Measurements from ENCODE around the gene SLC6A6. TPM values are rescaled to one million over a fixed set of nuclear protein-coding genes. Genes with fewer than 3 reads are reported as not detected.

SLC6A6 gene
- total and polyA plus RNA-seq, 8 donors, result 14.0 to 134 (median 20.8) TPM

DNA sequence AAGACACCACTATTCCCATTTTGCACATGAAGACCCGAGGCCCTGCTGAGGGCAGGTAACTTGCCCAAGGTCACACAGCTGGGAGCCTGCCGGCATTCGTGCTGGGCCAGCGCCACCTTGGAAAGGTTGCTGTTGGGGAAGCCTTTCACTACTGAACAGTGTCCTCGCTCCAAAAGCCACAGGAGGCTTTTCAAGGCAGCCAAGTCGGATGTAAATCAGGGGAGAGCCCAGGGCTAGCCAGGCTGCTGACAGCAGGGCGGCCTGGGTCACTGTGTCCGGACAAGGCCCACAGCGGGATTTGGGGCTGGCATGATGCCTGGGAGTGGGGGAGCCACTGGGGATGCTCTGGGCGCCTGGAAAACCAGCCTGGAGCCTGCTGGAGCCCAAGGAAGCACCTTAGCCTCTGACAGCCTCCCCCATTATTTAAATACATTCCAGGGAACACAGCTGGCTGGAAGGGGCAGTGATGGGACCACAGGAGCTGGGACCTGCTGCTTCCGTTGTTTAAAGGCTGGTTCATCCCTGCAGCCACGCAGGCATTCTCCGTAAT is 10.5 kb downstream of the SLC6A6 start:
- H3K27ac ChIP-seq, result peak overlapping the region; percentile 48 to 90
- peaks cover 40 to 96% of the 10 kb centered on the region in 2 donors for H3K4me1 ChIP-seq
- no peak for TF ChIP-seq CTCF (IDR thresholded peaks at IDR 0.05)
- H3K9me3 ChIP-seq, result no peaks in the 10 kb centered on the region
- no peak overlapping the region for H3K4me3 ChIP-seq
- peaks cover 0 to 48% of the 10 kb centered on the region in 2 donors for H3K36me3 ChIP-seq
- intact Hi-C loops (cut with DNase I), result no loop called here
- H3K27me3 ChIP-seq, result no peaks in the 10 kb centered on the region
- ATAC-seq (no peak), DNase-seq (no peak)

DNA sequence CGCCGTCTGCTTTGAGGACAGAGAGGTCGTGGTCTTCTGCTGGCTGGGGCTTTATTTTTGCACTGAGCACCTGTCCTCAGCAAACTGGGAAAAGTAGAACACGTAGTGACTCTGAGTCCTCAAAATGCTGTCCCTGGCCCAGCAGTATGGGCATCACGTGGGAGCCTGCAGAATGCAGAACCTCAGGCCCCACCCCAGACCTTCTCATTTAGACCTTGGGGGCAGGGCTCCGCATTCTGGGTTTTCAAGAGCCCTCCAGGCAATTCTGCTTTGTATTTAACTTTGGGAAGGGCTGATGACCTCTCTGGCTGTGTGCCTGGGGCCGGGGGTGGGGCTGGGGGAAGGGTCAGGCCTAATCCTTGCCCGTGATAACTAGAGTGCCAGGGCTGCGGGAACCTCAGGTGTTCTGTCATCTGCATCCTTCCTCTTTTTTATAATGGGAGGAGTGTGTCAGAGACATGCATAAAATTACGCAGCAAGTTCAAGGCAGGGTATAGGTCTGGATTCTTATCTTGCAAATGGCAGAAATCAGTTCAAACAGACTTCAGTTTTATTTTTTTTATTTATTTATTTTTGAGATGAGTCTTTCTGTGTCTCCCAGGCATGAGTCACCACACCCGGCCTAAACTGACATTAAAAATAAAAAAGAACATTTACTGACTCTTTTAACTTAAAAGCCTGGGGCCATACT is 11.1 kb downstream of the SLC6A6 start:
- ATAC-seq (peak; percentile 65), DNase-seq (peak in 2 of 4 donors; percentile 85 to 86)
- H3K36me3 ChIP-seq, result peaks cover 0 to 52% of the 10 kb centered on the region in 2 donors
- no peaks in the 10 kb centered on the region for H3K27me3 ChIP-seq
- H3K27ac ChIP-seq, result peak overlapping the region; percentile 48 to 90
- no peak for TF ChIP-seq CTCF (IDR thresholded peaks at IDR 0.05)
- H3K4me3 ChIP-seq, result no peak overlapping the region
- intact Hi-C loops (cut with DNase I), result no loop called here
- peaks cover 45 to 96% of the 10 kb centered on the region in 2 donors for H3K4me1 ChIP-seq
- no peaks in the 10 kb centered on the region for H3K9me3 ChIP-seq

GRCh38 chr3:14414846-14415464 is 12.5 kb downstream of the SLC6A6 start:
- Histone ChIP-seq H3K27me3 (no peaks in the 10 kb centered on the region), H3K9me3 (no peaks in the 10 kb centered on the region), H3K4me1 (peaks cover 58 to 96% of the 10 kb centered on the region in 2 donors), H3K4me3 (no peak overlapping the region), H3K36me3 (peaks cover 0 to 64% of the 10 kb centered on the region in 2 donors), H3K27ac (peak overlapping the region in 1 of 2 donors; percentile 90)
- ATAC-seq (no peak), DNase-seq (no peak)
- no peak for TF ChIP-seq CTCF (IDR thresholded peaks at IDR 0.05)
- intact Hi-C loops (cut with DNase I), result no loop called here

- H3K9me3 ChIP-seq, result no peaks in the 10 kb centered on the region
- H3K36me3 ChIP-seq, result peaks cover 0 to 66% of the 10 kb centered on the region in 2 donors
- no peak overlapping the region for H3K4me3 ChIP-seq
- DNase-seq (no peak), ATAC-seq (no peak)
- intact Hi-C loops (cut with DNase I), result no loop called here
- TF ChIP-seq CTCF (IDR thresholded peaks at IDR 0.05), result no peak
- peak overlapping the region in 1 of 2 donors; percentile 90 for H3K27ac ChIP-seq
- H3K27me3 ChIP-seq, result no peaks in the 10 kb centered on the region
- peaks cover 55 to 96% of the 10 kb centered on the region in 2 donors for H3K4me1 ChIP-seq
These were observed 13.1 kb downstream of the SLC6A6 start for GRCh38 chr3:14415501-14415900.

DNA sequence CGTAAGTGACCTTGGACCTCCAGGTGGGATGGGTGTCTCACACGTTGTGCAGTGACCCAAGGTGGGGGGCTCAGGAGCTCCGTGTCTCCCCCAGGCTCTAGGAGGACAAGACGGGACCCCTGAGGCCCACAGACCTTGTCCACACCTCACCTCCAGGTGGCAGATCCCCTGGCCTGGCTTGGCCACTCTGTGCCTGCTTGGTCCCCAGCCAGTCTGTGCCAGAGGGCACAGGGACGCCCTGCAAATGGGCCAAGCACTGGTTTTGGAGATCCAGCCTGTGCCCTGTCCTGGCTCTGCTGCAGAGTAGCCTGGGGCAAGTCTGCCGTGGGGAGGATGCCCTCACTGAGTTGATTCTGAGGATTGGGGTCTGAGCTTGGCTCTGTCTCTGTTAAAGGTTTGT is 14.0 kb downstream of the SLC6A6 start:
- H3K36me3 ChIP-seq, result peaks cover 0 to 65% of the 10 kb centered on the region in 2 donors
- H3K4me3 ChIP-seq, result no peak overlapping the region
- peak overlapping the region in 1 of 2 donors; percentile 8 for H3K27ac ChIP-seq
- no peak for DNase-seq
- TF ChIP-seq CTCF (IDR thresholded peaks at IDR 0.05), result no peak
- H3K9me3 ChIP-seq, result no peaks in the 10 kb centered on the region
- peaks cover 53 to 95% of the 10 kb centered on the region in 2 donors for H3K4me1 ChIP-seq
- intact Hi-C loops (cut with DNase I), result no loop called here
- ATAC-seq, result no peak
- H3K27me3 ChIP-seq, result no peaks in the 10 kb centered on the region
